GM21423 (cell line): ENCODE data around the gene CCDC102A.
A peak's percentile ranks its signal among the peaks of the same experiment; 100 is the strongest.

ENCODE experiments used
- ATAC-seq: cut with Tn5 transposase; IDR thresholded peaks from one replicate; pipeline ENCODE4 v1.9.1; 2021; ENCODE audit warnings: mild to moderate bottlenecking, moderate library complexity; ENCODE audit not compliant: unreplicated experiment

Gene CCDC102A

GRCh38 chr16:57538235-57538721 lies 1.9 kb upstream of the CCDC102A start:
- no peak for ATAC-seq

- ATAC-seq: no peak
Measured at GRCh38 chr16:57537581-57538234, 1.3 kb upstream of the CCDC102A start.

- ATAC-seq: no peak
Measured at GRCh38 chr16:57537194-57537505, 779 bp upstream of the CCDC102A start.

- peak; percentile 56 for ATAC-seq
Measured at GRCh38 chr16:57535680-57536305, 578 bp downstream of the CCDC102A start.

DNA sequence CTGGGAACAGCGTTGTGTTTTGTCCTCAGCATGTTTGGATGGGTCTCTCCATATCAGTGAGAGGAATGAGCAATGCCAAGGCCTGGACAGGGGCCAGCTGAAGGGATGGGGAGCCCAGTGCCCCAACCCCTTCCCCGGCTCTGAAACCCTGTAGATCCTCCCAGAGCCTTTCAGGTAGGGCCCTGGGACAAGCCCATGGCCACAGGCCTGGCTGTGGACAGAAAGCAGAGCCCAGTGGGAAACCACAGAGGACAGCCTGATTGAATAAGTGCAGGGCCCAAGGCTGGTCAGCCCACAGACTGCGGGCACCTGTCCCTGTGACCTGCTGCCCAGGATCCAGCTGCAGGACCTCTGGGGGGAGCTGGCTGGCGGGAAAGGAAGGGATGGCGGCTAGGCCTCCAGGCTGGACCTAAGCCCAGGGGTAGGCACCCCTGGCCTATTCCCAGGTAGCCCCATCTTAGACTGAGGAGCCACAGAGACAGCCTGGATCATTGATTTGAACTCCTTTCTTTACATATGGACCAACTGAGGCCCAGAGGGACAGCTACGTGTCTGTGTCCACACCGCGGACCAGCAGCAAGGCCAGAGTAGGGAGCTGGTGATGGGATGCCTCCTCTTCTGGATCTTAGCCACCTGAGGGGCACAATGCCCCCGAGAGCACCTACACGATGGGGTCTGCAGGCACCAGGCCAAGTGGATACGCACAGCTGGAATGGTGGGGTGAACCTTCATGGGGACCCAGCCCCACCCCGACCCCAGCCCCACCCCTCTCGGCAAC lies 1.3 kb downstream of the CCDC102A start:
- ATAC-seq: no peak

- no peak for ATAC-seq
Measured at GRCh38 chr16:57534337-57534880, 2.0 kb downstream of the CCDC102A start.

DNA sequence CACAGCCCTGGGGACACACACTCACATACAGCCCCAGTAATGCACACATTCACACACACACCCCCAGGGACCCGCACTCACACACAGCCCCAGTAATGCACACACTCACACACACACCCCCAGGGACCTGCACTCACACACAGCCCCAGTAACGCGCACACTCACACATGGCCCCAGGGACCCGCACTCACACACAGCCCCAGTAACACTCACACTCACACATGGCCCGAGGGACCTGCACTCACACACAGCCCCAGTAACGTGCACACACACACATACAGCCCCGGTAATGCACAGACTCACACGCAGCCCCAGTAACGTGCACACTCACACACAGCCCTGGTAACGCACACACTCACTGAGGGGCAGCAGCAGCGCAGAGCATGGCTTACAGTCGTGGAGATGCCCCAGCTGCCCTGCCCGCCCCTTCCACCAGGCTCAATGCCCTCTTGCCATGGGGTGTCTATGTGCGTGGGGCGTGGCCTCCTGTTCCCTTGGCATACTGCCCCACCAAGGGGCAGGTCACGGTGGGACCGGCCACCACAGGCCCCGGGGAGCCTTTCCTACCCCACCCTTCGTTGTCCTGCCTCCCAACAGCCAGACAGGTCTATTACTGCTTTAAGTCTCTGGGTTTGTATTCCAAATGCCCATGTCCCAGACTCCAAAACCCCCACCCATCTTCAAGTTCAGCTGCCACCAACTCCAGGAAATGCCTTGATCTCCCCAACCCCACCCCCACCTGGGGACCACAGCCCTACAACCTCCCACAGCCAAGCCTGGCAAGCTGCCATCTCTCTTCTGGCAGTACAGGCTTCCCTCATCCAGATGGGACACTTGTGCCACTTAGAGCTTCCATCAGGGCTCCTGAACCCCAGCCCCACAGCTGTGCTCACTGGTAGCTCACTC lies 2.7 kb downstream of the CCDC102A start:
- ATAC-seq: no peak

DNA sequence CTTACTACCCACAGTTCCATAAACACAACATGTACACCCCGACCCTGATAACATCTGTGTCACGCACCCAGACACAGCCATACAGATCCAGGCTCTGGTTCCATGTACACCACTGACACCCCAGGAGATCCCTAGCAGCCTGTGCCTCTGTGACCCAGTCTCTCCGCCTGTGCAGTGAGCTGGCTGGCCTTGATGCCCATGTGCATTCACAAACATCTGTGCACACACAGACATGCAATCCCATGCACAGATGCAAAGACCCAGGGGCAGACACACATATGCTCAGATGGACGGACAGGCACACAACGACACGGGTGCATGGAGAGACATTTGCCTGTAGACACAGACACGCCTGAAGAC lies 4.1 kb downstream of the CCDC102A start:
- ATAC-seq: no peak

DNA sequence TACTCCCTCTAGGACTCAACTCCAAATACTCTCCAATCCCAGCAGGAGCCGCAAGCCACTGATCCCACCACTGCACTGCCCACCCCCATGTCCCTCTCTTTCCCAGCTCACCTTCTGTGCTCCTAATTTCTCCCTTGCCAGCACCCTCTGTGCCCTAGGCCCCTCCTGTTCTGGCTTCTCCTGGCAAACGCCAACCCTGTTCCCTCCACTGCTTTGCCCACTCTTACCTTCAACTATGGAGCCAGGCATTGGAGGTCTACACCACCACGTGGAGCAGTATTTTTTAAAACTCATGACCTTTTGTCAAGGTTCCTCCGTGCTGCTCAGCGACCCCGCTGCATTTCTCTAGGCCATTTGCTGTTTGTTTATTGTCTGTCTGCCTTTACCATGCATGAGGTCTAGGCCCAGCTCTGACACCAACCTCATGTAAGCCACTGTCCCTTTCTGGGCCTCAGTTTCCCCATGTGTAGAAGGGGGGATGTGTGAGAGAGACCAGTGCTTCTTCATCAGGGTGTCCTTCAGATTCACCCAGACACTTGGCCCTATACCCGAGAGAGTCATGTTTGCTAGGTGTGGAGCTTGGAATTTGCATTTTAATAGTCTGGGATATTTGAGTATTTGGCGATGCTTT lies 4.6 kb downstream of the CCDC102A start:
- no peak for ATAC-seq

GRCh38 chr16:57531253-57531575 lies 5.2 kb downstream of the CCDC102A start:
- no peak for ATAC-seq

- no peak for ATAC-seq
Measured at GRCh38 chr16:57530522-57531252, 5.7 kb downstream of the CCDC102A start.

DNA sequence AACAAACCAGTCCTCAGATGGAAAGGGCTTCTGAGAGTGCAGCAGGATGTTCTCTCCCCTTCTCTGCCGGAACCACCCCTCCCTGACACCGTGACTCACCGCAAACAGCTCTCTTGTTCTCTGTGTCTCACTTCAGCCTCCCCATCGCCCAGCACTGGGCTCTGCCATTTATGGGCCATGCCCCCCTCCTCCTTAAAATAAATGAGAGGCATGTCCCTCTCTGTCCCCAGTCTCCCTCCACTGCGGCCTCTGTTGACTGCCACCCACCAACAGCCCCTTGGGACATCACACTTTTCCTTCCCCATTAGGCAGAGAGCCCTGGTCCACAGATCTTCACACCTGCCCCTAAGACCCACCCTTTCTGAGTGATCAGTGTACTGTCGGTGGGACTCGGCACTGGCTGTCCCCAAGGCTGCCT lies 6.3 kb downstream of the CCDC102A start:
- peak; percentile 74 for ATAC-seq

- ATAC-seq: peak; percentile 8
Measured at GRCh38 chr16:57529391-57530103, 6.8 kb downstream of the CCDC102A start.

- ATAC-seq: no peak
Measured at GRCh38 chr16:57528499-57529390, 7.6 kb downstream of the CCDC102A start.

GRCh38 chr16:57527610-57528360 lies 8.6 kb downstream of the CCDC102A start:
- no peak for ATAC-seq

DNA sequence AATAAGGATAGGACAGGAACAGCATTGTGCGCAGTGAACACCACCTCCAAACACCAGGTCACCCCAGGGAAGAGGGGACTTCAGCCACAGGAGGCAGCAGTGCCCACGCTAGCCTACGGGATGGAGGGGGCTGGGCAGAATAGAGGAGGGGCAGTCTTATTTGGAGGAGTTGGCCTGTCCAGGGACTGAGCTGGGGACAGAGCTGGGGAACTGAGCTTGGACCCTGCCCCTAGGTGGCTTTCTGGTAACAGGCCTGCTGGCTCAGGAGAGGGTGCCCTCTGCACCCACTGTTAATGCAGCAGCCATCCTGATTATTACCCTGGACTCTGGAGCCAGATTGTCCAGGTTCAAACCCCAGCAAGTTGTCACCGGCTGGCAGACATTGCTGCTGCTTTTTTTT lies 9.3 kb downstream of the CCDC102A start:
- no peak for ATAC-seq

GRCh38 chr16:57526498-57526897 lies 9.9 kb downstream of the CCDC102A start:
- no peak for ATAC-seq
